Prostate gland (tissue), 2 donors: Measurements from ENCODE around the gene OR2H1.

Experiments
- CTCF ChIP-seq, 4 experiments: fragments of 200-600 bp in 2 of 4; fragments of 450-650 bp in 2 of 4; sonication (generic) in 2 of 4; IDR thresholded peaks; 1 replicate in 3 of 4; 2 replicates in 1 of 4; pipeline ENCODE4 v1.5.1; 2016 to 2019; ENCODE audit warnings: antibody characterized with exemption in 4 of 4, mild to moderate bottlenecking in 2 of 4, moderate library complexity in 2 of 4
- POLR2A ChIP-seq: fragments of 450-650 bp; IDR thresholded peaks from one replicate; pipeline ENCODE4 v1.6.1; 2016; ENCODE audit warnings: antibody characterized with exemption, mild to moderate bottlenecking
- POLR2AphosphoS5 ChIP-seq: sonication (generic); formaldehyde crosslinking; IDR thresholded peaks from one replicate; pipeline ENCODE4 v1.6.1; 2017; ENCODE audit warnings: antibody characterized with exemption

GRCh38 chr6:29461021-29461814 lies 4.3 kb downstream of the OR2H1 start:
- TF ChIP-seq CTCF (IDR thresholded peaks at IDR 0.05): no peak
- no peak for TF ChIP-seq POLR2A
- TF ChIP-seq POLR2AphosphoS5: no peak
